ENCODE data around the gene MKLN1.
A peak's percentile ranks its signal among the peaks of the same experiment; 100 is the strongest.
"Not testable (repeated sequence)": the region's sequence is repeated elsewhere in the genome, so short reads cannot be mapped to it uniquely, and the experiment has no call there.

The MKLN1 gene

DNA sequence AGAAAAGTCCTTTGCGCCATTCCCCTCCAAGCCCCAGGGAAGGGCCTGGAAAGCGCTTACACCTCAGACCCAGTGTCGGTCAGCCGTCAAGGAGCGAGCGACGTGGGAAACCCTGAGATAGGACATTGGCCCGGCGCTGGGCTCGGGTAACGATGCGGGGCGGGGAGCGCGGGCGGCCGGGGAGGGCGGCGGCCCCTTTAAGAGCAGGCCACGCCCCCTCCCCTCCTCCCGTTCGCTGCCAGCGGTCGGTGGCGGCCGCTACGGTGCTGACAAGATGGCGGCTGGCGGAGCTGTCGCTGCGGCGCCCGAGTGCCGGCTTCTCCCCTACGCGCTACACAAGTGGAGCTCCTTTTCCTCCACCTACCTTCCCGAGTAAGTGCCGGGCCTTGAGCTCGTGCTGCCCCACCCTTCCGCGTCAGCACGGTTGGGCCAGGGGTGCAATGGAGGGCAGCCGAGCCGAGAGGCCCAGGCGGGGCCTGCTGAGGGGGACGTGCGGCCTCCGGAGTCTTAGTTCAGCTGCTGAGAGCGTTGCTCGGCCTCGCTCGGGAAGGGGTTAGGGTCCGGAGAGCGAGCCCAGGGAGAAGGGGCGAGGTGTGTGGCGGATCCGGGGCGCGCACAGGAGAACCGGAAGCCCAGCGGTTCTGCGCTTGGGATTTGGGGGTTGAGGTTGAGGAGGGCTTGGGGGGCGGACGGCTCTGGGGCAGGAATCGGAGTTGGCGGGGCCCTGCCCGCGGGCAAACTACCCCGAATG lies at the start of gene MKLN1:
Gene MKLN1 (plus strand): TSS at position 251 of the 751 bp plus-strand sequence. CDS start 24 bp downstream, at position 275.
- DNase-seq = peak; percentile 80 to 94

DNA sequence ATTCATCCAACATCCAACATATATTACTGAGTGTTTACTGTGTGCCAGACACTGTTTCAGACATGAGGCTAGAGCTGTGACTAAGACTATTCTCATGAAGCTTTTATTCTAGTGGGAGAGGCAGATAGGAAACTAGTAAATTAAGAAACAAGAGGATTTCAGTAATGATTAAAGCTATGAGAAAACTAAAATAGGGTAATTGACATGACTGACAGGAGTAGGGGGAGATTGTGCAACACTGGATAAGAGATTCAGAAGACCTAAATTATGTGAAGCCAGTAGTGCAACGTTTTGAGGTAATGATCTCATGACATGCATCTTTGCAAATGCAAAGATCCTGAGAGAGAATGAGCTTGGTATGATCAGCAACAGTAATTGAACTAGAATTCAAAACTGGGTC lies 48.6 kb upstream of the MKLN1 start:
- DNase-seq = no peak

DNA sequence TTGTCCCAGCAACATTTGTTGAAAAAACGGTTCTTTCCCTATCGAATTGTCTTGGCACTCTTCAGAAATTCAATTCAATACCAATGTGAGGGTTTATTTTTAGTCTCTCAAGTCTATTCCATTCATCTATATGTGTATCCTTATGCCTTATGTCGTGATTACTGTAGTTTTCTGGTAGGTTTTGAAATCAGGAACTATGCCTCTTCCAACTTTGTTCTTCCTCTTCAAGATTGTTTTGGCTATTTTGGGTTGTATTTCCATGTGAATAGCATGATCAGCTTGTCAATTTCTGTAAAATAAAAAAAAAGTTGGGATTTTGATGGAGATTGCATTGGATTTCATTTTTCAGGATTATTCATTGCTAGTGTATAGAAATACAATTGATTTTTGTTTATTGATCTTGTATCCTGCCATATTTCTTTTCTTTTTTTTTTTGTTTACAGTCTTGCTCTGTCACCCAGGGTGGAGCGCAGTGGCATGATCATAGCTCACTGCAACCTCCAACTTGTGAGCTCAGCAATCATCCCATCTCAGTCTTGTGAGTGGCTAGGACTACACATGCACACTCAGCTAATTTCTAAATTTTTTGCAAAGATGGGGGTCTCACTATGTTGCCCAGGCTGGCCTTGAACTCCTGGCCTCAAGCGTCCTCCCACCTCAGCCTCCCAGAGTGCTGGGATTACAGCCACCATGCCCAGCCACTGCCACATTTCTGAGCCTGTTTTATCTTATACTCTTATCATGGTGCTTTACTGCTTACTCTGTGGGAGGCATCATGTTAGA lies 46.2 kb upstream of the MKLN1 start:
- DNase-seq = no peak

DNA sequence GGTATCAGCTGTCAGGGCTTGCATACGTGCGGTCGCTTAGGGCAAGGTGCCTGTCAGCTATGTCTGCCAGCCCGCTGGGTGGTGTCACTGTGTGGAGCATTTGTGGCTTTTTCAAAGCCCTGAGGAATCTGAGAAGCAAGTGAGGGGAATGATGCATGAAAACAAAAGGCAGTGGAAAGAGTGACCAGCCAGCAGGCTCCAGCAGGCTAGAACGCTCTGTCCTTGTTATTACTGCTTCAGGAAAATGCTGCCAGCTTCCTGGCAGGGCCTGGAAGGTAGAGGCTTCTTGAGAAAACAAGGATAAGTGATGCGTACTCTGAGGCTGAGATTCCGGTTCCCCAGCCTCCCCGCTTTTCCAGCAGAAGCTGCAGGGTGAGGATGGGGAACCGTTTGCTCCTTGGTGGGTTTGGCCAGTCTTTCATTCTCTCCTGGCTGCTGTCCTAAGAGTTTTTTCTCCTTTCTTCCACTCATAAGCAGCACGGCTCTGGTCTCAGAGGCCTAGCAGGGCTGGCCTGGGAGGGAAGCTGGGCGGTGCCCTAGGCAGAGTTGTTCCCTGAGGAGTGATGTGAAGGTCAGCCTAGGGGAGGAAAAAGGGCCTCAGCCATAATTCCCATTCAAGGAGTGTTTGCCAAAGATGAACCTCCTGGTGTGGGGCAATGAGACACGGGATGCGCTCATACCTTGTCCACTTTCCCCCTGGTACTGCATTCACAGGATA lies 42.8 kb upstream of the MKLN1 start:
- peak; percentile 47 to 65 for DNase-seq

DNA sequence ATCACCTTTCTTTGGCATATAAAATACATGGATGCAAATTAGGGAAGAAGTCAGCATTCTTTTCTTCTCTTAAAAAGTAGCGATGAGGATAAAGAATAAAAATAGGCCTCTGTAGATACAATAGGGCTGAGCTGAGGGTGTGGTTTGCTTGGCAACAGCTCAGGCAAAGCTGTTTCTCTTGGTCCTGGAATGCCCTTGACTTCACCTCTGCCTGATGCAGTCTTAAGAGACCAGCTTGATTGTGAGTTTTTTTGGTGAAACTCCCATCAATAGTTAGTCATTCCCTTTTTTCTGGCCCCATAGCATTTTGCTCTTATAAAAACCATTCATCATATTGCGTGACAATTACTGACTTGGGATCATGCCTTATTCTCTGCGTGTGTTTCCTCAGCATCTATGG lies 42.1 kb upstream of the MKLN1 start:
- DNase-seq = no peak

DNA sequence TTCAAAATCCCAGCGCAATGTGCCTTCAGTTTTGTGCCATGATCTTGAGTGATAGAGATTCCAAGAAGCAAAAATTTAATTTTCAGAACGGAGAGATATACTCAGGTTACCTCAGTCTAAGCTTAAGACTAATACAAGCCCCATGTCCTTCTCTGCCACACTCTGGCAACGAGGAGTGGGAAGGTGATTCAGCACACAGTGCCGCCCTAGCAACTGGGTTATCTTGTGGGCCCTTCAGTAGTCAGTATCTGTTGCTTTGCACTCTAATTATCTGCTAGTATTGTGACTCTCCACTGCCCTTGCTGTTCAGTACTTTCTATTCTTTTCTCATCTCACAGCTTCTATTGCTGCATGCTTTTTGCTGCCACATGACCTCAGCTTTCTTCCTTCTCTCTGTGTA lies 39.2 kb upstream of the MKLN1 start:
- no peak for DNase-seq

DNA sequence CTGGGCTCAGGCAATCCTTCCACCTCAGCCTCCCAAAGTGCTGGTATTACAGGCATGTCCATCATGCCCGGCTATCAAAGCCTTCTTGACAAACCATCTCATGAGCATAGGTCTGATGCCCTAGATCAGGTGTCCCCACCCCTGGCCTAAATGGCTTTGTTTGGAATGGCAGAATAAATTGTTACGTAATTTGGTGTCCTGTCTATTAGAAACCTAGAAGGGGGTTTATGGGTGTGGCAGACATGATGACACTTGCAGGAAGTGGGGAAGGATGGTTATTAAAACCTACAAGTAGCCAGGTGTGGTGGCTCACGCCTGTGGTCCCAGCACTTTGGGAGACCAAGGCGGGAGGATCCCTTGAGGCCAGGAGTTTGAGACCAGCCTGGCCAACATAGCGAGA lies 38.6 kb upstream of the MKLN1 start:
- DNase-seq = no peak

DNA sequence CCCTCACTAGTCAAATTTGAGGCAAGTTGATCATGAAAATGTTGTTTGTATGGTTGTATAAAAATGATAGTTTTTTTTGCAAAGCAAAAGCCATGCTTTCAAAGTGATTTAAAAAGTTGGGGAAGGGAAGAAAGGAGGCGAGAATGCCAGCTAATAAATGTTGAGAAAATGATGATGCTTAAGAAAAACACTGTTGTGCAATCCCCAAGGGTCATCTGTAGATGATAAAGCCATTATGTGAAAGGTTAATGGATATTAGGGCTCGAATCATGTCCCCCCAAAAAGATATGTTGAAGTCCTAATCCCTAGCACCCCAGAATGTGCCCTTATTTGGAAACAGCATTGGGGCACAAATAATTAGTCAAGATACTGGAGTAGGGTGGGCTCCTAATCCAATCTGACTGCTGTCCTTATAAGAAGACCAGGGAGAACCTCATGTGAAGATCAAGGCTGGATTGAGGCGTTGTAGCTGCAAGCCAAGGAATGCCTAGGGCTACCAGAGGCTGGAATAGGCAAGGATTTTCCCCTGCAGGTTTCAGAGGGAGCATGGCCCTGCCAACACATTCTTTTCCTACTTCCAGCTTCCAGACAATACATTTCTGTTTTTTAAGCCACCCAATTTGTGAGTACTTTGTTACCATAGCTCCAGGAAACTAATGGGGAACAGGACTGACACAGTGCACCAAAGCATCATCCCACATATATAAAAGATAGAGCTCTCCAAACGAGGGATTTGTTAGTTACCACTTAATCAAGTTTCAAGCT lies 35.4 kb upstream of the MKLN1 start:
- no peak for DNase-seq

DNA sequence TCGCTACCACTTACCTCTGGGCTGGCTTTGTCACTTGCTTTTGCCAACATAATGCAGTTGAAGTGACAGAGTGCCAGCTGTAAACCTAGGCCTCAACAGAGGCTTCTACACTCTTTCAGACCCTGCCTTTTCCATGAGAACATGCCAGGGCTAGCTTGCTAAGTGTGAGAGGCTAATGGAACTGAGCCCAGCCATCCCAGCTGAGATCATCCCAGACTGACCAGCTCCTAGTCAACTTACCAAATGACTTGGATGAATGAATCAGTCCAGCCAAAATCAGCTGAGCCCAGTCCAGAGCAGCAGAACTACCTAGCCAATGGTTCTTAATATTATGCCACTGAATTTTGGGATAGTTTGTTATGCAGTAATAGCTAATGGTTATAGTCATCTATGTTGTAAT lies 34.7 kb upstream of the MKLN1 start:
- DNase-seq = no peak

DNA sequence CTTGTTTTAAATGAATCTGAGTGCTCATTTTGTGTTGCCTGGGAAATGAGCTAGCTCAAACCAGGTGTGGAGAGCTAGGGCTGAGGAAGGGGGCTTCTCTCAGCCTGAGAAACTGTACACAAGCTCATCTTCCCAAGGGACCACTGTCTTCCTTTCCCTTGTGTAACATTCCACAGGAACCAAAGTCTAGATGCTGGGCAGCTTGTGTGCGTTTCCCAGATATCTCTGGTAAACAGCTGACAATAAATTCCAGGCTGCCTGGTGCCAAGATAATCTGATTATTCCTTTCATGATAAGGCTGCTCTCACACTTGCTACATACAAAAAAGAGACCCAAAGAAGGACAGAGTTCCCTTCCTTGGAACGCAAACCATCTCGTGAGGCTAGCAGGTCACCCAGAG lies 33.1 kb upstream of the MKLN1 start:
- no peak for DNase-seq

DNA sequence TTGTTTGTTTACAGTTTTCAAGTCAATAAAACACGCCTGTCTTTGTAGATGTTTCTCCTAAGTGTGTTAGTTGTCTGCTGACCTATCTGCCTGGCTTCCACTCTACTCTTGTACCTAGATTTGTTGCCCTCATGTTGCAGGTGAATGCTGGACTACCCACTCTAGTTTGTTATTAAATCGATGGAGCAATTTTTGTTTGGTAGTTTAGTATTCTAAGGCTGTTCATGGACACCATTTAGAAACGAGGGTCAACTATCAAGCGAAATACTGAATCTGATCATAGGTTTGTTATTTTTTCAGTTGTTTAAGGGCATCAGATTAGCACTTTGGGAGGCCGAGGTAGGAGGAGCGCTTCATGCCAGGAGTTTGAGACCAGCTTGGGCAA lies 29.1 kb upstream of the MKLN1 start:
- DNase-seq = no peak

DNA sequence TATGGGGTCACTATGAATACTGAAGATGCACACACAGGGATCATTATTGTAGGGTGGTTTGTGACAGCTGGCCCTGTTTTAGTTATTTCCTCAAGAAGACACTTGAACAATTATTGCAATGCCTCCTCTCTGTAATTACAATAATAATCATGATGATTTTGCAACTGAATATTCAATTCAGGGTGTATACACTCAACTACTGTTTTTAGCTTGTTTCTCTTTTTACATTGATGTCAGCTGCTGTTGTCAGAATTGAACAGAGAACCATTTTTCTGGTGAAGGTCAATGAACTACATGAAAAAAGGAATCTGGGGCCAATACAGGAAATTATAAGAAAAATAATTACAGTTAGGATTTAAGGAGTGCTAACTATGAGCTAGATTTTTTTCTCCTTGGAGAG lies 28.6 kb upstream of the MKLN1 start:
- no peak for DNase-seq

DNA sequence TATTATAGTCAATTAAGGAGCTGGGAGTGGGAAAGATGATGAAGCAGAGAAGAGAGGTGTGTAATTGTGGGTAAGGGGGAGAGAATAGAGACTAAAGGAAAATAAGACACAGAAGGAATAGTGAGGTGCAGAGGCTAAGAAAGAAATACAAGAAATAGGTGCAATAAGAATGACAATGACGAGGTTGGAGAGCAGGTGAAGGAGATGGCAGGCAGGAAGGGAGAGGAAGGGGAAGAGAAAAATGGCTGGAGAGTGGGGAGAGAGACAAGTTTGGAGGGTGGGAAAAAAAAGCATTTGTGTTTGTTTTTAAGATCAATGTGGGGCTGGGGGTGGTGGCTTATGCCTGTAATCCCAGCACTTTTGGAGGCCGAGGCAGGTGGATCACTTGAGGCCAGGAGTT lies 27.6 kb upstream of the MKLN1 start:
- no peak for DNase-seq

DNA sequence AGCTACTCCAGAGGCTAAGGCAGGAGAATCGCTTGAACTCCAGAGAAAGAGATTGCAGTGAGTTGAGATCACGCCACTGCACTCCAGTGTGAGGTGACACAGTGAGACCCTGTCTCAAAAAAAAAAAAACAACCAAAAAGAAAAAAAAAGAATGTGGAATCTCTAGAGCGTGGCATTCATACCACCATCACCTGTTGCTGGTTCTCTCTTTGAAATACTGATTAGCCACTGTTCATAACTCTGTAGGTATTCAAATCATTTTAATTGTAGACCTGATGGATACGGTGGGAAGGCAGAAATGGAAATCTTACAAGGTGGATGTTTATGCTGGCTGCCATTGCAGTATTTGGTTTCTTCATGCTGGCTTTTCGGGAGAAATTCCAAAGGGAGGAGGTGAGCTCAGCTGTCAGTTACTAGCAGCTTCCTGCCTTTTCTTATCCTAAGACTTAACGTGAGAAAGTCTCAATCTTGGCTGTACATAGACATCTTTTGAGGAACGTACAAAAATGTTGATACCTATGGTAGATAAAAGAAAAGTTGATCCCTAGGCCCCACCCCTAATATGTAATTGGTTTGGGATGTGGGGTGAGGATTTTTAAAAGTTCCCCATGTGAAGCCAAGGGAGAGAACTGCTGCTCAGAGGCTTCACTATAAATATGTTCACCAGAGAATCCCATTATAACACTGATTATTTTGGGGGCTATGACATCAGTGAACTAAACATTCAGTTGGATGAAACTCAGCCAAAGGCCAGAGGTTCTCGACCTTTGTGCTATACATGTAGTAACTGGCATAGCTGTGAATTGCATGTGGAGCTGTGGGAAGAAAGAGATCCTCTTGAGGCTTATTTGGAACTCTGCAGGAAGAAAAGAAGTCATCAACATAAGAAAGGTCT lies 26.9 kb upstream of the MKLN1 start:
- no peak for DNase-seq

DNA sequence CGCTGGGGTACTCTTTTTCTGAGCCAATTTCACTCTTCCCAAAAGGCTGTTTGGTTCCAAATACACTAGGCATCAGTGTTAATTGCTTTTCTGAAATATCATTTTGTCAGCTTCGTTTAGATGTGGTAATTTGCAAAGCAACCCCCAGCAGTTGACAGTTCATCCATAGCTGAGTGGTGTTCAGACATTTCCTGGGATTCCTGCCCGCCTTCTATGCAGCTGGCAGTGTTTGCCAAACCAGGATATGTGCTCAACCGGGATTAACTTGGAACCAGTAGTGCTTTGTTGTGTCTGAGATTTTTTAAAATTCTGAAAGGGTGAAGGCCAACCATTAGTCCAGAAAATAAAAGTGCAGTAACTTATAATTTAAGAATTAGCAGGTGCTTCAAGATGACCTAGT lies 25.2 kb upstream of the MKLN1 start:
- DNase-seq = no peak

DNA sequence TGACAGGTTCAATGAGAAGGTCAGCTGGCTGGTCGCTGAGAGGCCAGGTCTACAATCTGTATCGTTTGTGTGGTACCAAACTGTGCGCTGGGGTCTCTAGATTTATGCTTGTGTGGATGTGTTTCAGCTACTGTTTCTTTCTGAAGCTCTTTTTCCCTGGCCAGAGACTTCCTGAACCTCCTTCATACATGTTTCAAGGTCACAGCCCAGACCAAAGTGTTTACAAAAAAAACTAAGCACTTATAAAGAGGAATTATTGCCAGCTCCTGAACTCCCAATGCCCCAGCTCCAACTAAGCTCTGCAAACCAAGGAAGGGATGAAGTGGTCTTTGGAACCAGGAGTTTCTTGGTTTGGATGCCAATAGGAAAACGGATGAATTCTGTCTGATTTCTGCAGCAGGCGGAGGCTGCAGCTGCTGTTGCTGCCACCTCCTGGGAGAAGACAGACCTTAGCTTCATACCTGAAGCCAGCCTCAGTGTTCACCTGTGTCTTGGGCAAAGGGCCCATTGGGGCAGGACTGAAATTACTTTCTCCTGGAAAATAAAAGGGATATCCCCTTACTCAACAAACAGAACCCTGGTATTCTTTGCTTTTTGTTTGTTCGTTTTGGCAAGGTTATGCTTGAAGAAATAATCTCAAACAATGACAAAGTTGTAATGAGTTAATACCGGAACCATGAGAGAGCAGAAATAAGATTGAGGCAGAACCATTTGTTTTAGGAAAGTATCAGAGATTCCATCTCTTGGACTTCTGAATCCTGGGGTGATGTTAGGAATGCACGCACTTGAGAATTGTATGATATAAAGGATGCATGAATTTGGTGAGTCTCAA lies 24.6 kb upstream of the MKLN1 start:
- no peak for DNase-seq

DNA sequence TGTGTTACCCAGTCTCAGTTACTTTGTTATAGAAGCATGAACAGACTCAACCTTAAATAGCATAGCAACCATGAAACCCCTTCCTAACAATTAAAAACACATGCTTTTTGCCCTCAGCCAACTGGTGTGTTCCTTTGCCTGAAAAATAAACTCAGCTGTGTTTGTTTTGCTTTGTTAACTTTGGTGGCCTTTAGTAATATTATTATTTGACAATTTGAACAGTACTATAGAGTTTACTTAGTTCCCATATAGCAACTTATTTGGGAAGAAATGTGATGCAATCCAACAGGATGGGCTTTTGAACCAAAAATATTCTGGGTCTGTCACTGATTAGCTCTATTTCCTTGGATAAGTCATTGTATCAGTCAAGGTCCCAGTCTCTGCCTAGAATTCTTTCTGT lies 22.5 kb upstream of the MKLN1 start:
- no peak for DNase-seq

DNA sequence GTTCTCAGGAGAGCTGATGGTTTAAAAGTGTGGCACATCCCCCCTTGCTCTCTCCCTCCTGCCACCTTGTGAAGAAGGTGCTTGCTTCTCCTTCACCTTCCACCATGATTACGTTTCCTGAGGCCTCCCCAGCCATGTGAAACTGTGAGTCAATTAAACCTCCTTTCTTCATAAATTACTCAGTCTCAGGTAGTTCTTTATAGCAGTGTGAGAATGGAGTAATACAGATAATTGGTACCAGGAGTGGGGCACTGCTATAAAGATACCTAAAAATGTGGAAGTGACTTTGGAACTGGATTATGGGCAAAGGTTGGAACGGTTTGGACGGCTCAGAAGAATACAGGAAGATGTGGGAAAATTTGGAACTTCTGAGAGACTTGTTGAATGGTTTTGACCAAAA lies 21.6 kb upstream of the MKLN1 start:
- not testable (repeated sequence) for DNase-seq

DNA sequence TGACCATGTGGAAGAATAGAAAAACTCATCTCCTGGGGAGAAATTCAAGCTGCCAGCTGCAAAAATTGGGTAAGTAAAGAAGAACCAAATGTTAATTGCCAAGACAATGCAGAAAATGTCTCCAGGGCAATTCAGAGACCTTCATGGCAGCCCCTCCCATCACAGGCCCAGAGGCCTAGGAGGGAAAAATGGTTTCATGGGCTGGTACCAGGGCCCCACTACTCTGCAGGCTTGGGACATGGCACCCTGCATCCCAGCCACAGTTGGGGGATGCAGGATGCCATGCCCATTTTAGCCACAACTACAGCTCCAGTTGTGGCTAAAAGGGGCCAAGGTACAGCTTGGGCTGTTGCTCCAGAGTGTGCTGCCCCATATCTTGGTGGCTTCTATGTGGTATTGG lies 20.9 kb upstream of the MKLN1 start:
- no peak for DNase-seq

DNA sequence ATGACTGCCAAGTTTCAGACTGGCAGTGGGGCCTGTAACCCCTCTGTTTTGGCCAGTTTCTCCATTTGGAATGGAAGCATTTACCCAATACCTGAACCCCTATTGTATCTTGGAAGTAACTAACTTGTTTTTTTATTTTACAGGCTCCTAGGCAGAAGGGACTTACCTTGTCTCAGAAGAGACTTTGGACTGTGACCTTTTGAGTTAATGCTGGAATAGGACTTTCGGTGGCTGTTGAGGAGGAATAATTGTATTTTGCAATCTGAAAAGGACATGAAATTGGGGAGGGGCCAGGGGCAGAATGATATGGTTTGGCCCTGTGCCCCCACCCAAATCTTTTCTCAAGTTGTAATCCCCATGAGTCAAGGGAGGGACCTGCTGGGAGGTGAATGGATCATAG lies 20.0 kb upstream of the MKLN1 start:
- no peak for DNase-seq

DNA sequence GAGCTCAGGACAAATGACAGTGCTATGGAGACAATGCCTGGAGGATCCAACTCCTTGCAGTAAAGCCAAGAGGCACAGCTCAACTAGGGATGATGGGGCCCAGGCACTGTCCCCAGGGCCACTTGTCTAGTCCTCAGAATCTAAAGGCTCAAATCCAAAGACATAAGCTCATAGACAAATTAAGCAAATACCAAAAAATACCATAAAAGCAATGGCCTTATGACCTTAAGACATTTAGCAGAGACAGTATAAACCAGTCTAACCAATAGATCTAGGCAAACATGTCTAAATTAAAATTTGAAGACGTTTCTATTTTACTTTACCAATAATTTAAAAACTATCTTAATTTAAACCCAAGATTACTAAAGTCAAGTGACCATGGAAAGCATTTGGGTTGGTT lies 14.8 kb upstream of the MKLN1 start:
- no peak for DNase-seq

Data from NCI-H187 (cell line).